Hypothalamus (tissue), 51 donors: Measurements from ENCODE around the gene CDPF1.
A peak's percentile ranks its signal among the peaks of the same experiment; 100 is the strongest.
"Not testable (repeated sequence)": the region's sequence is repeated elsewhere in the genome, so short reads cannot be mapped to it uniquely, and the experiment has no call there.

Source experiments
- DNase-seq, 51 donors: peaks; one replicate each; lab custom pipeline; 2025; lab: John Stamatoyannopoulos, UW

The CDPF1 gene

DNA sequence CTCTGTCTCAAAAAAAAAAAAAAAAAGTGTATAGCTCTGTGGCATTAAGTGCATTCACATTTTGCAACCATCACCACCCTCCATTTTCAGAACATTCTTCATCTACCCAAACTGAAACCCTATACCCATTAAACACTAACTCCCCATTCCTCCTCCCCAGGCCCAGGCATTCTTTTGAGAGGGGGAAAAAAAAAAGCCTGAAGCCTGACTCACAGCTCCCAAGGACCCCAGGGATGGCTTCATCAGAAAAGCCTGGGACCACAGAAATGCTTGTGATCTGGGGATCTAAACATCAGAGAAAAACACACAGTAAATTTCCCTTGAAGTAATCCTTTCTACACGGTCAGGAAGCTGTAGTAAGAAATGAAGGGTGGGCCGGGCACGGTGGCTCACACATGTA, 35.9 kb upstream of the CDPF1 start:
- no peak for DNase-seq

DNA sequence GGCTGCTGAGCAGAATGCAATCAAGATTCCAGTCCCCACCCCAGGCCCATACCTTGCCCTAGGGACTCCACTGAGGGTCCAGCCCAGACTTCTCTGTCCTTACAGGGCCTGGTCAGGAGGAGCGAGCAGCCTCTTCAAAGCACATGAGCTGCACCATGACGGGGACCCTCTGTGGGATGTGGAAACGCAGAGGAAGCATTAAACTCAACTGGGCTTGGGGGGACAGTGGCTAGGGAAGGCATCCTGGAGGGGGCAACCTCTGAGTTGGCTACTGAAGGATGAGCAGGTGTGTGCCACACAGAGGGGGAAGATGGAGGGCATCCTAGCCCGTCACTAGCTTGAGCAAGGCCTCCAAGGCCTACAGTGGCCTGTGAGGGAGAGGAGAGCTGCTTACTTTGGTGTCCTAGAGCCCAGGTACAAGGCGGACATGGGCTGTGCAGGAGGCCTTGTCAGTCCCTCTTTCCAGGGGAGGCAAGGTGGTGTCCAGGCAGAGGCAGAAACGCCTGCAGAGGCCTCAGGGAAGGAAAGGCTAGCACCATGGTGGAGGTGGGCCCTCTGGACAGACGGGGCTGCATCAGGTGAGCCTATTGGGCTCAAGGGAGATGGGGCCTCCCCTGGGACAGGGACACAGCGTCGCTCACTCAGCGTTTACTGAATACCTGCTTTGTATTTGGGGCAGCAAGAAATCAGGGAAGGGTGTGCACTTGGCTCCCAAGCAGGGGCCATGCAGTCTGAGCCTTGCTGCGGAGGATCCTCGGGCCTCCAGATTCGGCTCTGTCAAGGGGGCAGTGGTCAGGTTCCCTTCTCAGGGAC, 32.0 kb upstream of the CDPF1 start:
- DNase-seq, result no peak

DNA sequence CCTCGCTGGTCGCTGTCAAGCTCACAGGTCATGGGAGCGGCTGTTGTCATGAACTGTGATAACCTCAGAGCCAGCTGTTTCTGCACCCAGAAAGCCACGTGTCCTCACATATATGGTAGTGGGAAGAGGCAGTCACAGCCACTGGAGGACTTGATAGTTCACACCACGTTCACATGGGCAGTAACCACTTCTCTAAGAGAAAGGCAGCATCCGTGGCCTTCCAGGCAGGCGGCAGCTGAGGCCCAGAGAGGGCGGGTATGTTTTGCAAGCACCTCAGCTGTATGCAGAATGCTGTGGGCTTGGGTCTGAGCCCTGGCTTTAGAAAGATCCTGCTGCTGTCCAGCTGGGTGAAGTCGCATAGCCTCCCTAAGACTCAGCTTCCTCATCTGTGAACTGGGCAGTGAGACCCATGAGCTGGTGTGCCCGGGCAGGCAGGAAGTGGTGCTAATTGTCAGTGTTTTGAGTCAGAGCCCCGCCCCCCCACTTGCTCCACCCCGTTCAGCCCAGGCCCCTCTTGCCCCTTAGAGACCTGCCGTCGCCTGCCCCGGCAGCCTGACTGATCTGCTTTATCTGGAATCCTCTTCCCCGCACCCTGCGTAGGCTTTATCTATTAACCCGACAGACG, 31.0 kb upstream of the CDPF1 start:
- DNase-seq, result peak in 25 of 51 donors; percentile 10 to 74 (median 36)

DNA sequence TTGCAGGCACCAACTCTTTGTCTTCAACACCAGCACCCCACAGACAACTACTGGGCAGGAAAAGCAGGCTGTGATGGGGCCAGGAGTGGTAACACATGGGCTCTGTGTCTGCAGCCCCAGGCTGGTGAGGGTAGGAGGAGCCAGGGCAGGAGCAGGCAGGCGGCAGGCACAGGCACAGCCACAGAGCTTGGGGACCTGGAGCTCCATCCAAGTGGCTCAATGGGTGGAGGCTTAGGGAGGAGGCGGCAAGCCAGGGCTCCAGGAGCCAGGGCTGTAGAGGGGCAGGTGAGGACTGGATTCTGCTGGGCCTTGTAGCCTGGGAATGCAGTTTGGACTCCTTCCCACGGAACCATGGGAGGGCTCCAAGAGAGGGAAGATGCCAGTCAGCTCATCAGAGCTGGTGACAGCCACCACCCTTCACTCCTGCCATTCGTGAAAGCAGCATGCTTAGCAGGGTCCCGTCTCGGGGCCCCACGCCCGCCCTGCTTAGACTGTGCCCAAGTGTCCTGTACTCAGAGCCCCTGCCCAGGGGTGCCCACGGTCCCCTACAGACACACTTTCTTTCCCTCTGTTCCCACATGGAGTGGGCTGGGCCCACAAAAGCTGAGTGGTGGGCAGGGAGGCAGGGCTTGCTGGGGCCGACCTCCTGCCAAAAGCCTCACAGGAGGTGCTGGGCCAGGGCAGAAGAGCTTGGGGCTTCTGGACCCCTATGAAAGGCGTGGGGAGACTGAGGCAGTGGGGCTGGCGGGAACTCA, 30.1 kb upstream of the CDPF1 start:
- DNase-seq, result no peak

DNA sequence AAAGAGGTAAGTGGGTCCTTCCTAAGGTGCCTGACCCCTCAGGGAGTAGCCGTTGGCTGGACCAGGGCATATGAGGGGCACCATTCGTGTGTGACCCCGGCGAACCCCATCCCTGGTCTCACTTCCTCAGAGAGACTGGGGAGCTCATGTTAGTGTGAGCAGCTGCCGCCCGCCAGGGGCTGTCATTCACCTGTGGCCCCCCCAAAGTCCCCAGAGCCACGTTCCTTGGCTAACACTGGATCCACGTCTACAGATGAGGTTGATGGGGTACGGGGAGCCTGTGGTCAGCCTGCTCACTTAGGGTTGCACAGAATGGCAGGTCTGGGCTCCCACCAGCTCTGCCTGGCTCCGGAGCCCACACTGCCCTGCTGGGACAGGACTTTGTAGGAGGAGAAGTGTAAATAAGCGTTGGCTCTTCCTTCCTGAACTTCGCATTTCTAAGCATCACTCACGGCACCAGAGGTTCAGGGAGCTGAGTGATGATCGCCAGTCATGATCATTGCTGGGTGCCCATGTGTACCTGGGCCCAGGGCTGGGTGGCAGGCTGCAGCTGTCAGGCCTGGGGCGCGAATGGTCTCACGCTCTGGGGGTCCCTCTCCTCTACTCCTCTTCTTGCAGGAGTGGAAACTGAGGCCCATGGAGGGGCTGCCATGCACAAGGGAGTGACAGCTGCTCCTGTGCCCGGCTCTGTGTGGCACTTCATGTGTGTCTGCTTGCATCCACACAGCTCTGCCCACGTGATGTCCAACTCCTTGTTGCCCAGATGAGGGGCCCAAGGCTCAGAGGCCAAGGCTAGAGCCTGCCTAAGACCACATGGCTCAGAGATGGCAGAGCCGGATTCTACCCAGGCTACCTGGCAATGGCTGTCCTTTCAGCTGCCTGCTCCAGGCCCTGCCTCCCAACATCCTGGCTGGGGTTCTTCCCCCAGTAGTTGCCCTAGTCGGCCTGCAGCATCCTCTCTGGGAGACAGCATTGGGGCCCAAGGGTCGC, 28.9 kb upstream of the CDPF1 start:
- no peak for DNase-seq

DNA sequence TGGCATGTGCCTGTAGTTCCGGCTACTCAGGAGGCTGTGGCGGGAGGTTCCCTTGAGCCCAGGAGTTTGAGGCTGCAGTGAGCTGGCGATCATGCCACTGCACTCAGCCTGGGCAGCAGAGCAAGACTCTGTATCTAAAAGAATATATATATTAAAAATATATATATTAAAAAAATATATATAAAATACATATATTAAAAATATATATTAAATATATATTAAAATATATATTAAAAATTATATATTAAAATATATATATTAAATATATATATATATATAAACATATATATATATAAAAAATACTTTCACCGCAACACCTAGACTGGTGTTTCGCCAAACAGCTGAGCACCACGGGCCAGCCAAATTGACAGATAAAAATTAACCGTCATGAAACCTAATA, 26.5 kb upstream of the CDPF1 start:
- no peak for DNase-seq

DNA sequence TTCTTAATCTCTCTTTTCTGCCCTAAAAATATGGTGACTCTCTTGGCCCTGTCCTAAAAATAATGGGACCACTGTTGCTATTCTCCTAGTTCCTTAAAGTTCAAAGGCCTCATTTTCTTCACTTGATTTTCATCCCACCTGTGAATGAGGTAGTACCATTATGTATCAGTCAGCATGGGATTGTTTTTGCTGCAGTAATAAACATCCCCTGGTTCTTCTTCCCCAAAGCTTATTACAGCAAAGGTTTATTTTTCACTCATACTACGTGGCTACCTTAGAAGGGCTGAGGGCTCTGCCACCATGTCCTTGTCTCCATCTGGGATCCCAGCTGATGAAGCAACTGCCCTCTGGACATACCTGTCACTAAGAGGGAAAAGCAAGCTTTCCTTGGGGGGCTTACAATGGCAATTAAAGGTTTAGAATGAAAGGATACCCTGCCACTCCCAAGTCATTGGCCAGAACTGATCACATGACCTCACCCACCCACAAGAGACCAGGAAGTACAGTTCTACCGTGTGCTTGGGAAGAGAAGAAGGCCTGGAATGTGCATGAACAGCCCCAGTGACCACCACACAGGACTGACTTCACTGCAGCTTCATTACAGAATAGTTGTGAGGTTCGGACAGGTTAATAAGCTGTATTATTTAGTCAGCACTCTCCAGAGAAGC, 25.5 kb upstream of the CDPF1 start:
- no peak for DNase-seq

DNA sequence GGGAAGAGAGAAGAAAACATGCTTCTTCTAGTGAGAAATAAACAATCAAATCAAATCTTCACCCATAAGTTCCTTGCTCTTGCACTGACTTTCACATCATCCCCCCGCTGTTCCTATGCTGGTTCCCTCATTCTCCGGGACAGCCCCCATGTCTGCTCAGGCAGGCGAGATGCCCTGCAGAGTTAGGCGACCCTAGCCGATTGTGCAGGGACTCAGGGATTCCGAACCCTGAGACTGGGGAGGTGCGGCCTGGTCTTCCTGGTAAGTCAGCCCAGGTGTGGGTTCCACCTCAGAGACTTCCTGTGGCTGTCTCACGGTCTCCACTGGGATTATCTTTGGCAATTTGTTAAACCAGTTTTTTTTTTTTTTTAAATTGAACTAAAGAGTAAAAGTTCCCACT, 24.3 kb upstream of the CDPF1 start:
- DNase-seq, result no peak

DNA sequence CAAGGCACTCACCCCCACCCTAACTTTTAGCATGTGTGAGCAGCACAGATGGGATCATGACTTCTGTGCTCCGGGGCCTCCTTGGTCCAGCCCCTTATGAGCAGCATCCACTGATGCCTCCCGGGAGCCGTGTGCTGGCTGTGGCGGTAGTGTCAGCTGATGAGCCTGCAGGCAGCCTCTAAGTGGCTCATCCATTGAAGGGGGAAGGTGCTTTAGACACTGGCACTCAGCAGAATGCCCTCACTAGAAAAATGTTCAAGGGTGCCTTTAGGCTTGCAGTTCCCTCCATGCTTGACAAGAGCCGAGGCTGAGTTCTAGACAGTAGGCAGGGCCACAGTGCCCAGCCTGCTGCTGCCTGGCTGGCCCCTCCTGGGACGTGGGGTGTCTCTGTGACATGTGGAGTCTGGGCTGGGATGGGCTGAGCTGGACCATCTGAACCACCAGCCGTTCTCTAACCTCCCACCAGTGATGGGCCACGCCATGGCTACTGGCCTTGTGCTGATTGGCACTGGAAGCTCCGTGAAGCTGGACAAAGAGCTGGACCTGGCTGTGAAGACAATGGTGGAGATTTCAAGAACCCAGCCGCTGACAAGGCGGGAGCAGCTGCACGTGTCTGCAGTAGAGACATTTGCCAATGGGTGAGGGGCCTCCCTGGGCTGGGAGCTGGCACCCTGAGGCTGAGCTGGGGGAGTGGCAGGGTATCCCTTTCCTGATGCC, 23.5 kb upstream of the CDPF1 start:
- no peak for DNase-seq

DNA sequence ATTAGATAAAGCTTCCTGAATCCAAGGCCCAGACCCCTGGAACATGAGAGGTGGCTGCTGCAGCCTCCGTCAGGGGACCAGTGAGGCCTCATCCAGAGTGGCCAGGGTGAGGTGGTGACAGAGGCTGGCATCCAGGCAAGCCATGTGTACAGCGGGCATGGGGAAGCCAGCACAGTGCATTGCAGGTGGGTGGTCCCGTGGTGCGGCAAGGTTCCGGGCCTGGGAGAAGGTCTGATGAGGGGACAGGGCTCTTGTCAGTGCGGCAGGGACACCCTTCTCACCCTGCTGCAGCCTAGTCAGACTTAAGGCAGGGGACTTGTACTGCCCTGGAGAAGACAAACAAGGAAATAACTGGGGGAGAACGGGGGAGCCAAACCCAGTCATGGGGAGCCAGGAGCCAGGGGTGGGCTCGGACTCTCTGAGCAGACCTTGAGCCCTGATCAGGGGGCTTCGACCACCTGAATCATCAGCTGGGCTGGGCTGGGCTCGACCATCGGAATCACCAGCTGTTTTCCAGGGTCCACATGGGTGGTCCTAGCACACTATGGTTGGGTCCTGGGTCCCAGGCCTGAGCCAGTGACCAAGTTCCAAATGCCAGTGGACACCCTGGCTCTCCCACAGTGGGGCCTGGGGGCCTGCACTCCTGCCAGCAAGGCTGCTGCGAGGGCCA, 22.8 kb upstream of the CDPF1 start:
- DNase-seq, result no peak

DNA sequence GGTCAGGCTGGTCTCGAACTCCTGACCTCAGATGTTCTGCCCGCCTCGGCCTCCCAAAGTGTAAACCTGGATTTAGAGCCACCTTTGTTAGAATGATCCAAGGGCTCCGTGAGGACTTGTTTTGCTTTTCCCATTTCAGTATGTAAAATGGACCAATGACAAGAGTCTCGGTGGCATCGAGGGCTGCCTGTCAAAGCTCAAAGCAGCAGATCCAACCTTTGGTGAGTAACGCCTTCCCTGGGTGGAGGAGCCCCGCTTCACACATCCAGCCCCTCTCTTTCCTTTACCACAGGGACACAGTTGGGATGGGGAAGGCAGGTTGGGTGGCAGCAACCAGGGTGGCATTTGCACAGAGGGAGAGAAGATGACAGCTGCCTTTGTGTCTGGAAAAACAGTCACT, 22.1 kb upstream of the CDPF1 start:
- no peak for DNase-seq

DNA sequence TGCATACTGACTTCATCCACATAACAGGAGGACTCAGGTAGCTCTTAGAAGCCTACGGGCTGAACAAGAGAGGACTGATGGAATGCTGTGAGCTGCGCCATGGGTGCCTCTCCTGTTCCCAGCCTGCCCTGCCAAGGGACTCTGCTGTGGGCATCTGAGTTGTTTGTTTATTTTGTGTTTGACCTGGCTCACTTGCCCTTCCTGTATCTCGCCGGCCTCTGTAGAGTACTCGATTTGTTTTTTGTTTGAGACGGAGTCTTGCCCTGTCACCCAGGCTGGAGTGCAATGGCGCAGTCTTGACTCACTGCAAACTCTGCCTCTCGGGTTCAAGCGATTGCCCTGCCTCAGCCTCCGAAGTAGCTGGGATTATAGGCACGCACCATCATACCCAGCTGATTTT, 19.5 kb upstream of the CDPF1 start:
- DNase-seq, result no peak

DNA sequence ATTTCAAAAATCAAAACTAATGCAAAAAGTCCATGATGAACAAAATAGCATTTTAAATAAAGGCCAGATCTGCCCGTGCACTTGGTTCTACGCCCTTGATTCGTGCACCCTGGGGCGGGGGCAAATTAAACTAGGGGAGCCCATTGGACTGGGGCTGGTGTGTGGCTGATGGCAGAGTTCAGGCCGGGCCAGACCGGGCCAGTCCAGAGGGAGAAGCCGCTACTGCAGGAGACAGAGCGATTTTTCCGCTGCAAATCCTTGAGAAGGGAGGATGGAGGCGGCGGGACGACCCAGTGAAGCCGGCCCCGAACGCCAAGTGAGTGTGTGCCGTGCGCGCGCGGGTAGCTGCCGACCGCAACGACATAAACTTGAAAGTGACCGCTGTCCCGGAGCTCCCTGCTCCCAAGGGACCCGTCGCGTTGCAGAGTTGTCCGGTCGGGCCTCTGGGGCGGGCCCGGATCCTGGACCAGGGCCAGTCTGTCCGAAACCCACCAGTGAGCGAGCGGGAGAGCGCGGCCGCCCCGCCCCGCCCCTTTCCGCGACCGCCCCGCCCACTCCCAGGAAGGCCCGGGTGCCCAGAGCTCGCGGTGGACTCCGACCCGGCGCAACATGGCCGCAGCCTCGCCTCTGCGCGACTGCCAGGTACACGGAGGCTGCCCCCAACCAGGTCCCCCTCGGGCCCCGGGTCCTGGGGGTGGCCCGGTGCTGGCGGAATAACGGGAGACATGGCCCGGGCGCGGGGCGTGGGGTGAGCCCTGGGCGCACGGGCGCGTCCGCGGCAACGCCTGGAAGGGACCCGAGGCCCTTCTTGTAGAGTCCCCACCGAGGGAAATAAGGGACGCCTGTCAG, 17.6 kb upstream of the CDPF1 start, which contains the start of gene TTC38:
Gene TTC38 (plus strand): TSS at position 578 of the 849 bp plus-strand sequence. CDS start 32 bp downstream, at position 610.
- DNase-seq, result peak in 50 of 51 donors; percentile 31 to 95 (median 79)

DNA sequence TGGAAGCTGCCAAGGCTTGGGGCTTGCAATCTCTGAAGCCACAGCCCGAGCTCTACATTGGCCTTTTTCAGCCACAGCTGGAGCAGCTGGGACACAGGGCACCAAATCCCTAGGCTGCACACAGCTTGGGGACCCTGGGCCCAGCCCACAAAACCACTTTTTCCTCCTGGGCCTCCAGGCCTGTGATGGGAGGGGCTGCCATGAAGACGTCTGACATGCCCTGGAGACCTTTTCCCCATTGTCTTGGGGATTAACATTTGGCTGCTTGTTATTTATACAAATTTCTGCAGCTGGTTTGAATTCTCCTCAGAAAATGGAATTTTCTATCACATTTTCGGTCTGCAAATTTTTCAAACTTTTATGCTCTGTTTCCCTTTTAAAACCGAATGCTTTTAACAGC, 15.5 kb upstream of the CDPF1 start:
- not testable (repeated sequence) for DNase-seq

DNA sequence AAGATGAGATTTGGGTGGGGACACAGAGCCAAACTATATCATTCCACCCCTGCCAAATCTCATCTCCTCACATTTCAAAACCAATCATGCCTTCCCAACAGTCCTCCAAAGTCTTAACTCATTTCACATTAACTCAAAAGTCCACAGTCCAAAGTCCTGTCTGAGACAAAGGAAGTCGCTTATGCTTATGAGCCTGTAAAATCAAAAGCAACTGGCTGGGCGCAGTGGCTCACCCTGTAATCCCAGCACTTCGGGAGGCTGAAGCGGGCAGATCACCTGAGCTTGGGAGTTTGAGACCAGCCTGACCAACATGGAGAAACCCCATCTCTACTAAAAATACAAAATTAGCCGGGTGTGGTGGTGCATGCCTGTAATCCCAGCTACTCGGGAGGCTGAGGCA, 14.4 kb upstream of the CDPF1 start:
- not testable (repeated sequence) for DNase-seq

DNA sequence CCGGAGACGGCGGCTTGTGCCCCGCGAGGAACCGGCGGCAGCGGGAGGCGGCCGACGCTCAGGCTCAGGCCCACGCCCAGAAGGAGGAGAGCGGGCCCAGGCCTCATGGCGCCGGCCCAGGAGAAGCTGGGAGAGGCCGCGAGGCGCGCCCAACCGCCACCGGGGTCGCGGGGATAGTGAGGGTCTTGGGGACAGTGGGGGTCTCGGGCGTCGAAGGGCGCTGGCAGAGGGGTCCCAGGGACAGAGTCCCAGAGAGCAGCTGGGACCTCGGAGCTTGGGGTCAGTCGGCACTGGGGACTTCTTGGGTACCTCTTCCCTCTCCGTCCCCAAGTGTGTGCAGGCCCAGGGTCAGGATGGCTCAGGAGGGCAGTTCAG, 13.1 kb upstream of the CDPF1 start, which contains the start of gene PKDREJ:
Gene PKDREJ (minus strand): TSS at position 128 of the 375 bp plus-strand sequence. CDS start 21 bp downstream, at position 107.
- DNase-seq, result no peak

DNA sequence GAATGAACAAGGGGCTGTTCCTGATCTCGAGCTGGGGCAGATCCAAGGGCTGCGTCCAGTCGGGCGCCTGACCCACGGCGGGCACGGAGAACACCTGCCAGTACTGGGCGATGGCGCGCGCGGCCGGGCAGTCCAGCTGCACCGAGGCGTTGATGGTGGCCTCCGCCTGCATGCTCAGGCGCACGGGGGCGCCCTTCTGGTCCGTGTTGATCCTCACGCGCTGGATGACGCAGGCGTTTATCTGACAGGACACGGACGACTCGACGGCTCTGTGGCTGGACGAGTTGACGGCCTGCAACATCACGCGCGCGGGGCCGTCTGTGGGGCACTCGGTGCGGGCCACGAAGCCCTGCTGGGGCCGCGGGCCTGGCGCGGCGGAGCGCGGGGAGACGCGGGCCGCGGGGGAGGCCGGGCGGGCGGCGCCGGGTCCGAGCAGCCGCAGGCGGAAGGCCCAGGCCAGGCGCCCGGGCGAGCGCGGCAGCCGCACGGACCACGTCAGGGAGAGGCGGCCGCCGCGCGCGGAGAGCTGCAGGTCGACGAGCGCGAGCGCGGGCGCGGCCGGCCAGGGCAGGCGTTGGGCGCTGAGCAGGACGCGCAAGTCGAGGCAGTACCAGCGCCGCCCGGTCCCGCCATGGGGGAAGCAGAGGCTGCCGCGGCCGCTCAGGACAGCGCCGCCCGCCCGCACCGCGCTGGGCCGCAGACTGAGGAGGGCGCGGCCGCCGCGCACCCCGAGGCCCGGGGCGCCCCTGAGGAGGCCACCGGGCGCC, 12.5 kb upstream of the CDPF1 start:
- peak in 18 of 51 donors; percentile 4 to 55 (median 25) for DNase-seq
